Bronchial epithelial cell (primary cell): ENCODE measurements around the gene TEX35. TPM values are rescaled to one million over a fixed set of nuclear protein-coding genes. Genes with fewer than 3 reads are reported as not detected.
A peak's percentile ranks its signal among the peaks of the same experiment; 100 is the strongest.

ENCODE experiments used
- DNase-seq: peaks from one replicate; pipeline ENCODE4 v3.0.0-alpha.2; 2010; ENCODE audit warnings: low read depth
- FAIRE-seq: peaks from 2 replicates; lab custom pipeline; 2011; peaks lifted over from hg19 to GRCh38; lab: Jason Lieb, UNC
- H3K27me3 ChIP-seq: 2 replicates; pipeline ENCODE4 v1.5.1; 2011; ENCODE audit warnings: low read length; ENCODE audit not compliant: control insufficient read depth, insufficient read depth
- H3K36me3 ChIP-seq: 2 replicates; pipeline ENCODE4 v1.5.1; 2011; ENCODE audit warnings: low read length; ENCODE audit not compliant: control insufficient read depth, insufficient read depth
- H3K4me3 ChIP-seq: 2 replicates; pipeline ENCODE4 v1.5.1; 2011; ENCODE audit warnings: mild to moderate bottlenecking, low read depth, low read length, control low read depth
- total RNA-seq: library from RNA; depleted of rRNA; stranded (reverse); fragments of >200 nt; gene quantifications from 2 replicates; pipeline ENCODE4 v1.2.1, GENCODE V29; 2014
- TF ChIP-seq, protein P1 (sequence below): IDR thresholded peaks from 2 replicates; pipeline ENCODE4 v1.5.1; 2011; ENCODE audit warnings: mild to moderate bottlenecking, moderate library complexity, low read length, control low read depth, inconsistent platforms; ENCODE audit not compliant: insufficient read depth, severe bottlenecking

TEX35 gene
- total RNA-seq, 1 donor from 2014 or later: not detected

DNA sequence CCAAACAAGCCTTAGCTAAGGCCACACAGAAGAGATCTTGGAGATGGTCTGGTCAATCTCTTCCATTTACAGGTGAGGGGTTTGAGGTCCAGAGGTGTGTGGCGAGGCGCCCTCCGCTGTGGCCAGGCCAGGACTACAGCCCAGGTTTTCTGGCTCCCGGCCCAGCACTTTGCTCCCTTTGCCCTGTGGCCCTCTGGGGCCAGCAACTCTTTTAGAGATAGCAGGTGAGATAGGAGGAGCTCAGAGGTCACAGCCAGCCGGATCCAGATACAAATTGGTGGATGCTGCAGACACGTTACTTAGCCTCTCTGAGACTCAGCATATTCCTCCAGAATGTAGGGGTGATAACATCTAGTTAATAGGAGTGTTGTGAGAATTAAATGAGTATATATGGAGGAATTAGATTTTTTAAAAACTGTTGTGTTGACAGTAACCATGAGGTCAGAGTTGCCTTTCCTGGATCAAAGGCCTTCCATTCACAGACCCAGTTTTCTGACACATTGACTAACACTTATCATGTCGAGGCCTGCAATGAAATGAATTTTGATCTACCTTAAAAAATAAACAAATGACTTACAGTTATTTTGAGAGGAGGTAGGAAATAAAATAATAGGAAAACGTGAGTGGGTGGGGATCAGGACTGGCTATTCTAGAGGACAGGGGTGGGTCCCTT, 16.6 kb downstream of the TEX35 start:
- Histone ChIP-seq H3K4me3 (no peak overlapping the region), H3K36me3 (no peaks in the 10 kb centered on the region), H3K27me3 (peaks cover 2% of the 10 kb centered on the region)
- TF ChIP-seq, protein P1, sequence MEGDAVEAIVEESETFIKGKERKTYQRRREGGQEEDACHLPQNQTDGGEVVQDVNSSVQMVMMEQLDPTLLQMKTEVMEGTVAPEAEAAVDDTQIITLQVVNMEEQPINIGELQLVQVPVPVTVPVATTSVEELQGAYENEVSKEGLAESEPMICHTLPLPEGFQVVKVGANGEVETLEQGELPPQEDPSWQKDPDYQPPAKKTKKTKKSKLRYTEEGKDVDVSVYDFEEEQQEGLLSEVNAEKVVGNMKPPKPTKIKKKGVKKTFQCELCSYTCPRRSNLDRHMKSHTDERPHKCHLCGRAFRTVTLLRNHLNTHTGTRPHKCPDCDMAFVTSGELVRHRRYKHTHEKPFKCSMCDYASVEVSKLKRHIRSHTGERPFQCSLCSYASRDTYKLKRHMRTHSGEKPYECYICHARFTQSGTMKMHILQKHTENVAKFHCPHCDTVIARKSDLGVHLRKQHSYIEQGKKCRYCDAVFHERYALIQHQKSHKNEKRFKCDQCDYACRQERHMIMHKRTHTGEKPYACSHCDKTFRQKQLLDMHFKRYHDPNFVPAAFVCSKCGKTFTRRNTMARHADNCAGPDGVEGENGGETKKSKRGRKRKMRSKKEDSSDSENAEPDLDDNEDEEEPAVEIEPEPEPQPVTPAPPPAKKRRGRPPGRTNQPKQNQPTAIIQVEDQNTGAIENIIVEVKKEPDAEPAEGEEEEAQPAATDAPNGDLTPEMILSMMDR: no peak
- peak; percentile 87 for DNase-seq
- no peak for FAIRE-seq

DNA sequence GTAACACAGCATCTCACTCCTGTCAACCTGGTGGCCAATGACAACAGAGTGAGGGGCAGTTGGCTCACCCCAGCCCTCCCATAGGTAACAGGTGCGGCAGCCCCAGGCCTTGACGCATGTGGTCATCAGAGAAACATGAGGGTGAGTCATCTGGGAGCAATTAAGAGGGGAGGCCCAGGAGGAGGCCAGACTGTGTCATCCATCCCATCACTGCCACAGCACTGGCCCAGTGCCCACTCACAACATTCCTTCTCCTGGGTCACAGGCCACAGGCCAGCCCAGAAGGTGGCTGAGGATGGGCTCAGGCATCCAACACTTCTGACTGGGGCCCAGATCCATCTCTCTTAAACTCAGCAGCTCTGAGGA, 17.1 kb downstream of the TEX35 start:
- TF ChIP-seq, protein P1: no peak
- FAIRE-seq (no peak), DNase-seq (peak; percentile 87)
- Histone ChIP-seq H3K4me3 (no peak overlapping the region), H3K27me3 (peaks cover 2% of the 10 kb centered on the region), H3K36me3 (no peaks in the 10 kb centered on the region)

DNA sequence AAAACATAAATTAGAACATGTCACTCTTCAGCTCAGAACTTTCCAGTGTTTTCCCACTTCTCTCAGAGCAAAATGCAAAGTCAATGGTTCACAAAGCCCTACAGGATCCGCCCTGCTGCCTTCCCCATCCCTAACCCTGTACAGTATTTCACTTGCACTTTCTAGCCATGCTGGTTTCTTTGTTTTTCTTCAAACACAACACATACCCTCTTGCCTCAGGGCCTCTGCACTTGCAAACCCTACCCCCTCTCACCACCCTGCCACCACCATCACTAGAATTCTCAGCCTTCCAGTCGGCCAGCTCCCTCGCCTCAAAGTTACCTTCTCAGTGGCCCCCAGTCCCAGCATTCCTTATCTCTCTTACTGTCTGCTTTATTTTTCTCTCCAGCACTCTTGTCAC, 17.6 kb downstream of the TEX35 start:
- FAIRE-seq (no peak), DNase-seq (no peak)
- H3K36me3 ChIP-seq: no peaks in the 10 kb centered on the region
- H3K4me3 ChIP-seq: no peak overlapping the region
- TF ChIP-seq, protein P1: no peak
- peaks cover 2% of the 10 kb centered on the region for H3K27me3 ChIP-seq

DNA sequence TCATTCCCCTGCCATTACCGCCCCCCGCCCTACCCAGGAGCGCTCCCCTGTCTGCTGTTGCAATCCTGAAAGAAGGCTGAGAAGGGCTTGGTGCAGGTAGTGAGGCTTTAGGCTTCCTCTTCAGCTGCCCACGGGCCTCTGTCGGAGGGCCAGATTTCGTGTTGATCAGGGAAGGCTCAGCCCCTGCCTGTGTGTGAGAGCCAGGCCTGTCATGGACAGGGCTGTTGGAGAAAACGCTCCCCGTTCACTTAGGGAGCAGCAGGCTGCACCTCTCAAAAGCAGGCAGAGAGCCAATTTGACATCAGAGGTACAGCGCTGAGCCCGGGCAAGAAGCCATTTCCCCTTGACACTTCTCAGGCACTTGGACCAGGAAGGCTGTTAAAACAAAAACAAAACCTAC, 19.0 kb downstream of the TEX35 start:
- TF ChIP-seq, protein P1: no peak
- H3K36me3 ChIP-seq: no peaks in the 10 kb centered on the region
- no peak overlapping the region for H3K4me3 ChIP-seq
- peaks cover 2% of the 10 kb centered on the region for H3K27me3 ChIP-seq
- FAIRE-seq: no peak
- DNase-seq: no peak

DNA sequence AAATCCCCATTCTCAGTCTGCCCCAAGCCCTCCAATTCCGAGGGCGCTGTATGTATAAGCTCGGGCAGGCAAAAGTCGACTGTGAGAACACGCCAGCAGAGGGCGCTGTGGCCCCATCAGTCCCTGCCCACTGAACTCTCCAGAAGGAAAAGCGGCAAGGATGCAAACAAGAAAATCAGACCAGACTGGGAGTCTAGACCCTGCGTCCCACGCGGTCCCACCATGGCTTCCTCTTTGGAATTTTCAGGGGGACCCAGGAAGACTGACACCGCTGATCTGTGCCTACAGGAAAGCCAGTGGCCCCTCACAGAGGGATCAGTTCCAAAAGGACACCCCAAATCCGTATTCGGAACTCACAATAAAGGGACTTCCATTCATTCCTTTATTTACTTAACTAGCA, 19.5 kb downstream of the TEX35 start:
- DNase-seq (peak; percentile 65), FAIRE-seq (no peak)
- no peaks in the 10 kb centered on the region for H3K27me3 ChIP-seq

More for the DNA sequence above, 19.5 kb downstream of the TEX35 start:
- TF ChIP-seq, protein P1: peak; percentile 88
- H3K4me3 ChIP-seq: no peak overlapping the region
- no peaks in the 10 kb centered on the region for H3K36me3 ChIP-seq
